Gastroesophageal sphincter (tissue), 3 donors: ENCODE measurements around the gene ARID3B.

Experiments used
- CTCF ChIP-seq, 4 experiments: fragments of 200-600 bp in 2 of 4; fragments of 450-650 bp in 2 of 4; sonication (generic) in 1 of 4; IDR thresholded peaks; one replicate each; pipeline ENCODE4 v1.5.1; 2017 to 2019; ENCODE audit warnings: antibody characterized with exemption in 4 of 4, mild to moderate bottlenecking in 2 of 4, moderate library complexity in 2 of 4
- EP300 ChIP-seq: sonication (generic); formaldehyde crosslinking; IDR thresholded peaks from one replicate; pipeline ENCODE4 v1.6.1; 2017; ENCODE audit warnings: antibody characterized with exemption, mild to moderate bottlenecking
- POLR2AphosphoS5 ChIP-seq: sonication (generic); formaldehyde crosslinking; IDR thresholded peaks from one replicate; pipeline ENCODE4 v1.6.1; 2017; ENCODE audit warnings: antibody characterized with exemption

- TF ChIP-seq CTCF (IDR thresholded peaks at IDR 0.05), result no peak
- no peak for TF ChIP-seq POLR2AphosphoS5
- TF ChIP-seq EP300, result no peak
These were observed 36.6 kb upstream of the ARID3B start for GRCh38 chr15:74504418-74504817.
